Endothelial cell (in vitro differentiated cells): ENCODE data around the gene UBE2E1. TPM values are rescaled to one million over a fixed set of nuclear protein-coding genes. Genes with fewer than 3 reads are reported as not detected.

Experiments used
- DNase-seq: peaks from one replicate; pipeline ENCODE4 v3.0.0; 2021; ENCODE audit warnings: low spot score
- H3K27ac Mint-ChIP-seq: one replicate; pipeline ENCODE4 v1.8.0; 2021; ENCODE audit warnings: mixed read lengths, inconsistent platforms; ENCODE audit not compliant: unreplicated experiment
- H3K27me3 Mint-ChIP-seq: one replicate; pipeline ENCODE4 v1.8.0; 2021; ENCODE audit warnings: mild to moderate bottlenecking, moderate library complexity, mixed read lengths, inconsistent platforms; ENCODE audit not compliant: unreplicated experiment
- H3K36me3 Mint-ChIP-seq: one replicate; pipeline ENCODE4 v1.8.0; 2021; ENCODE audit warnings: mild to moderate bottlenecking, low read depth, mixed read lengths, inconsistent platforms; ENCODE audit not compliant: unreplicated experiment
- H3K4me1 Mint-ChIP-seq: one replicate; pipeline ENCODE4 v1.8.0; 2021; ENCODE audit warnings: mild to moderate bottlenecking, mixed read lengths, inconsistent platforms; ENCODE audit not compliant: unreplicated experiment
- H3K4me3 Mint-ChIP-seq: one replicate; pipeline ENCODE4 v1.8.0; 2021; ENCODE audit warnings: mild to moderate bottlenecking, mixed read lengths, inconsistent platforms; ENCODE audit not compliant: unreplicated experiment
- H3K9me3 Mint-ChIP-seq: one replicate; pipeline ENCODE4 v1.8.0; 2021; ENCODE audit warnings: mixed read lengths, inconsistent platforms; ENCODE audit not compliant: unreplicated experiment
- CTCF ChIP-seq: fragments of 200-600 bp; sonication (generic); IDR thresholded peaks from one replicate; pipeline ENCODE4 v1.5.0; 2021; ENCODE audit warnings: antibody characterized with exemption; ENCODE audit not compliant: unreplicated experiment
- total RNA-seq: library from RNA; stranded (reverse); fragmentation: NEBNext Ultra II Directional; extraction: Animal tissue kit (Norgen Biotek cat#: 25700); gene quantifications from one replicate; pipeline ENCODE4 v1.2.1, GENCODE V29; 2021; ENCODE audit not compliant: unreplicated experiment

The UBE2E1 gene
- total RNA-seq, 1 donor from 2014 or later, result 129 TPM

DNA sequence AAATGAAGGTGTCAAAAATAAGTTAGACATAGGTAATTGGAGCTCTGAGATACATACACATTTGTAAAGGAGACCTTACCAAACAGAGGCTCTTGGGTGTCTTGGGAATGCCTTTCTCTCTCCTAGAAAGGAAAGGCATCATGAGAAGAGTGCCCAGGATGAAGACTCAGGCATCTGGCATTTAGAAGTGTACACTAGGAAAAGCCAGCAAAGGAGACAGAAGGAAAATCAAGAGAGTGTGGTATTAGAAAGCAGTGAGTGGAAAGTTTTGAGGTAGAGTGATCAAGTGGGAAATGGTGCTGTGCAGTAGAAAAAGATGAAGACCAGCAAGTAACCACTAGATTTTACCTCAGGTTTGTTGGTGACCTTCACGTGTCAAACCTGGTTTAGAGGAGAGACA lies 16.1 kb downstream of the UBE2E1 start:
- TF ChIP-seq CTCF, result no peak
- no peaks in the 10 kb centered on the region for H3K9me3 Mint-ChIP-seq
- peaks cover 8% of the 10 kb centered on the region for H3K4me1 Mint-ChIP-seq
- no peak for DNase-seq
- H3K36me3 Mint-ChIP-seq, result peaks cover 3% of the 10 kb centered on the region
- peaks cover 3% of the 10 kb centered on the region for H3K27me3 Mint-ChIP-seq
- H3K27ac Mint-ChIP-seq, result no peak overlapping the region
- no peak overlapping the region for H3K4me3 Mint-ChIP-seq

DNA sequence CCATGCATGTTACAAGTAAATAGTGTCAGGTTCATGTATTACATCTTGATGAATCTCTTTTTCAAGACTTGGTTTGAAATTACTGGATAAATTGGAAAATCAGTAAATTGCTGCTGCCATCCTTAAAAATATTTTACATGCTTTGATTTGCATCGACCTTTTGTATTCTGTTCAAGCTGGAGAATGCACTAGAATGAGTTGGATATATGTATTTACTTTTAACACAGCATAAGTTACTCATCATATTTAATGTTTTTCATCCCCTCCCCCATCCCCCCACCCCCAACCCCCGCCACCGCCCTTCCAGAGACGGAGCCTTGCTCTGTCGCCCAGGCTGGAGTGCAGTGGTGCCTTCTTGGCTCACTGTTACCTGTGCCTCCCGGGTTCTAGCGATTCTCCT lies 16.8 kb downstream of the UBE2E1 start:
- H3K27me3 Mint-ChIP-seq, result peaks cover 3% of the 10 kb centered on the region
- peaks cover 1% of the 10 kb centered on the region for H3K36me3 Mint-ChIP-seq
- no peak overlapping the region for H3K27ac Mint-ChIP-seq
- H3K9me3 Mint-ChIP-seq, result no peaks in the 10 kb centered on the region
- H3K4me3 Mint-ChIP-seq, result no peak overlapping the region
- no peak for TF ChIP-seq CTCF
- no peak for DNase-seq
- H3K4me1 Mint-ChIP-seq, result peaks cover 8% of the 10 kb centered on the region

GRCh38 chr3:23823620-23824019 lies 17.9 kb downstream of the UBE2E1 start:
- Mint-ChIP-seq H3K36me3 (no peaks in the 10 kb centered on the region), H3K4me3 (no peak overlapping the region), H3K9me3 (no peaks in the 10 kb centered on the region), H3K27me3 (no peaks in the 10 kb centered on the region), H3K27ac (no peak overlapping the region), H3K4me1 (peaks cover 7% of the 10 kb centered on the region)
- no peak for DNase-seq
- TF ChIP-seq CTCF, result no peak

GRCh38 chr3:23824699-23825444 lies 19.1 kb downstream of the UBE2E1 start:
- no peaks in the 10 kb centered on the region for H3K36me3 Mint-ChIP-seq
- H3K4me1 Mint-ChIP-seq, result peaks cover 13% of the 10 kb centered on the region
- H3K27ac Mint-ChIP-seq, result no peak overlapping the region
- no peak for DNase-seq
- H3K9me3 Mint-ChIP-seq, result no peaks in the 10 kb centered on the region
- no peak for TF ChIP-seq CTCF
- H3K4me3 Mint-ChIP-seq, result no peak overlapping the region
- no peaks in the 10 kb centered on the region for H3K27me3 Mint-ChIP-seq

DNA sequence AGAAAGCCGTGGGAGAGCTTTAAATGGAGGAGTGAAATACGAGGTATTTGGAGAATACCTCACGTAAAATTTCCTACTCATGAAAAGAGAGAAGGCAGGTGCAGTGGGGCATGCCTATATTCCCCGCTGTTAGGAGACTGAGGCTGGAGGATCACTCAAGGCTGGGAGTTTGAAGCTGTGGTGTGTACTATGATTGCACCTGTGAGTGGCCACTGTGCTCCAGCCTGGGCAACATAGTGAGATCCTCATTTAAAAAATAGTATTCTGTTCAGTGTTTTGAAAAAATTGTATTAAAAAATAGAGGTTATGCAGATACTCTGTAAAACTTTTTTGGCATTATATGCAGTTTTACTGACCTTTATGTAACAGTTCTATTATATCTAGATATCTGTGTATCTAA lies 20.0 kb downstream of the UBE2E1 start:
- H3K9me3 Mint-ChIP-seq, result no peaks in the 10 kb centered on the region
- no peak overlapping the region for H3K27ac Mint-ChIP-seq
- no peaks in the 10 kb centered on the region for H3K36me3 Mint-ChIP-seq
- peaks cover 14% of the 10 kb centered on the region for H3K4me1 Mint-ChIP-seq
- no peak for DNase-seq
- TF ChIP-seq CTCF, result no peak
- no peaks in the 10 kb centered on the region for H3K27me3 Mint-ChIP-seq
- no peak overlapping the region for H3K4me3 Mint-ChIP-seq
